Nephron progenitor cell (in vitro differentiated cells): ENCODE data around the gene ARHGEF17.

Experiments
- DNase-seq: peaks from one replicate; pipeline ENCODE4 v3.0.0; 2021
- H3K27ac Mint-ChIP-seq: 2 replicates; pipeline ENCODE4 v1.8.0; 2021; ENCODE audit warnings: mild to moderate bottlenecking, moderate library complexity, mixed read lengths
- H3K27me3 Mint-ChIP-seq: 2 replicates; pipeline ENCODE4 v1.8.0; 2021; ENCODE audit warnings: mild to moderate bottlenecking, low read depth, mixed read lengths; ENCODE audit not compliant: poor library complexity
- H3K36me3 Mint-ChIP-seq: 2 replicates; pipeline ENCODE4 v1.8.0; 2021; ENCODE audit warnings: low read depth, mixed read lengths
- H3K4me1 Mint-ChIP-seq: 2 replicates; pipeline ENCODE4 v1.8.0; 2021; ENCODE audit warnings: mixed read lengths
- H3K4me3 Mint-ChIP-seq: 2 replicates; pipeline ENCODE4 v1.8.0; 2021; ENCODE audit warnings: mild to moderate bottlenecking, moderate library complexity, mixed read lengths
- H3K9me3 Mint-ChIP-seq: 2 replicates; pipeline ENCODE4 v1.8.0; 2021; ENCODE audit warnings: mild to moderate bottlenecking, moderate library complexity, mixed read lengths
- CTCF ChIP-seq: fragments of 200-600 bp; sonication (generic); IDR thresholded peaks from 2 replicates; pipeline ENCODE4 v1.5.0; 2021; ENCODE audit warnings: antibody characterized with exemption

The ARHGEF17 gene

DNA sequence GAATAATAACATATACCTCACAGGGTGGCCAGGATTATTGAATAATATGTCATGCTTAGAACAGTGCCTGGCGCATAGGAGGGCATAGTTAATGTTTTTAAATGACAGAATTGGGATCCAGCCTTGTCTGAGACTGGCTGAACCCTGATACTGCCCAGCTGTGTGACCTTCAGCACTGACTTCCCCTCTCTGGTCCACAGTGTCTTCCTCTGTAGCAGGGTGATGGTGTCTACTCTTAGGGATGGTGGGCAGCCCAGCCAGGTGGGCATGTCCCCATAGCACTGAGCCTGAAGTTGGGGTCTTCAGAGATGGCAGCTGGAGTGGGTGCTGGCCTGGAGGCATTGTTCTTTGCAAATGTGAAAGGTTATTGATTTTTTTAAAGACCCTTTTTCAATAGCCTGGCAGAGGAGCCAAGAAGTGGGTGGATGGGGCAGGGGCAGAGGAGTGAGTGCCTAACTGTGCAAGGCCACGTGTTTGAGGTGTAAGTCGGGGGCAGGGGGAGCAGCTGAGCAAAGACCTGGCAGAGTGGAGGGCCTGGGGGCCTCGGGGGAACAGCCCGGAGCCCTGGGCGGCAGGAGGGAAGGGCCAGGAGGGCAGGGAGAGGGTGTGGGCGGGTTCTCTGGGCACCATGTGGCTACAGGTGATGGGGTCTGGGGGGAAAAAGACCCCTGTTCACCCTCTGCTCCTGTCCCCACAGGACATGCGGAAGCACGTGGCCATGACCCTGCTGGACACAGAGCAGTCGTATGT lies 38.3 kb downstream of the ARHGEF17 start:
- no peak for TF ChIP-seq CTCF
- H3K4me3 Mint-ChIP-seq = no peak overlapping the region
- no peak overlapping the region for H3K27ac Mint-ChIP-seq
- H3K9me3 Mint-ChIP-seq = no peaks in the 10 kb centered on the region
- DNase-seq = no peak
- peaks cover 42% of the 10 kb centered on the region for H3K4me1 Mint-ChIP-seq
- peaks cover 13% of the 10 kb centered on the region for H3K36me3 Mint-ChIP-seq
- H3K27me3 Mint-ChIP-seq = peaks cover 18% of the 10 kb centered on the region

DNA sequence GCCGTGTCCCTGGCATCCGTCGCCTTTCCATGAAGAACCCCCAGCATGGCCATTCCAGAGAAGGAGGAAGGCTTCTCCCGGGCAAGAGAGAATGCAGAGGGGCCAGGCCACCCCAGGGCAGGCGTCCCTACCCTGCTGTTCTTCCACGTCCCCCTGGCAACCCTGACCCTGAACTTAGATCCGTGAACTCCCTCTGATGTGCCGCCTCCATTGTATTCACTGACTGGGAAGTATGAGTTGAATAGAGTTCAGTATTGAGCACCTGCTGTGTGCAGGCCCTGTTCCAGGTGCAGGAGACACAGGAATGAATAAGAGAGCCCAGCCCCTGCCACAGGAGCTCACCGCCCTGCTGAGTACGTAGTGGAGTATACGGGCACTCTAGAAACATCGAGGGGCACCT lies 39.0 kb downstream of the ARHGEF17 start:
- Mint-ChIP-seq H3K27me3 (peaks cover 10% of the 10 kb centered on the region), H3K36me3 (peaks cover 9% of the 10 kb centered on the region), H3K4me1 (peaks cover 37% of the 10 kb centered on the region), H3K4me3 (no peak overlapping the region), H3K9me3 (no peaks in the 10 kb centered on the region), H3K27ac (peak overlapping the region; percentile 12)
- no peak for TF ChIP-seq CTCF
- no peak for DNase-seq

DNA sequence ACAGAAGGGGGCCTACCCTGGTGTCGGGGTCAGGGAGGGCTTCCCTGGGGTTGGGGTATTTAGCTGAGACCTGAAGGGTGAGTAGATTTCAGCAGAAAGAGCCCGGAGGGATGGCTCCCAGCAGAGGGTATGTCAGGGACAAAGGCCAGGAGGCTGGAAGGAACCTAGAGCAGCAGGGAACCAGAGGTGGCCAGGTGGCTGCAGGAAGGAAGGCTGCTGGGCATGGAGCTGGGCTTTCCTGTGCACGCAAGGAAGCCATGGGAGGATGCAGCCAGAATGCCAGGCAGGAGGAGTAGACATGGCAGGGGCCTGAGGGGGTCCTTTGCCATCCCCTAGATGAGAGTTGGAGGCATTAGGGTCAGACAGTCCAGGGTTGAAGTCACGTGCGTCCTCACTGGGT lies 40.8 kb downstream of the ARHGEF17 start:
- peaks cover 16% of the 10 kb centered on the region for H3K36me3 Mint-ChIP-seq
- DNase-seq = no peak
- H3K27ac Mint-ChIP-seq = no peak overlapping the region
- no peaks in the 10 kb centered on the region for H3K9me3 Mint-ChIP-seq
- H3K4me3 Mint-ChIP-seq = no peak overlapping the region
- H3K4me1 Mint-ChIP-seq = peaks cover 25% of the 10 kb centered on the region
- no peak for TF ChIP-seq CTCF
- peaks cover 4% of the 10 kb centered on the region for H3K27me3 Mint-ChIP-seq

DNA sequence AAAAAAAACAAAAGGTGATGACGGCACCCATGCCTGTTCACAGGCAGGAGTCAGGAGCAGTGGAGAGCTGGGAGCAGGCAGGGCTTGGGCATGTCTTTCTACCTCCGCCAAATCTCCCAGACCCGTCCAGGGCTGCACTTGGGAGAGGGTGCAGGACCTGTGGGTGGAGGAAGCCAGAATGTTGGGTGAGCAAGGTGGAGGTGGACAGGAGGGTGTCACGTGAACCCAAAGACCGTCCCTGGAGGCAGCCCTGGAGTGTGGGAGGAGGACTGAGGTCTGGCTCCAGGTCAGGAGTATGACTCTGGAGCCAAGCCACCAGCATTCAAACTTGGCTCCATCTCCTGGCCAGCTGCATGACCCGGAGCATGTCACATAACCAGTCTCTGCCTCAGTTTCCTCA lies 41.6 kb downstream of the ARHGEF17 start:
- Mint-ChIP-seq H3K4me1 (peaks cover 18% of the 10 kb centered on the region), H3K27ac (no peak overlapping the region), H3K9me3 (no peaks in the 10 kb centered on the region), H3K27me3 (peaks cover 3% of the 10 kb centered on the region), H3K36me3 (peaks cover 16% of the 10 kb centered on the region), H3K4me3 (no peak overlapping the region)
- no peak for DNase-seq
- TF ChIP-seq CTCF = no peak

- H3K4me3 Mint-ChIP-seq = no peak overlapping the region
- no peaks in the 10 kb centered on the region for H3K27me3 Mint-ChIP-seq
- H3K4me1 Mint-ChIP-seq = peaks cover 6% of the 10 kb centered on the region
- peak; percentile 98 for TF ChIP-seq CTCF
- H3K27ac Mint-ChIP-seq = peak overlapping the region; percentile 84
- DNase-seq = peak; percentile 60
- peaks cover 20% of the 10 kb centered on the region for H3K36me3 Mint-ChIP-seq
- no peaks in the 10 kb centered on the region for H3K9me3 Mint-ChIP-seq
These were observed 43.0 kb downstream of the ARHGEF17 start for GRCh38 chr11:73350908-73351636.
